GM21619 (cell line): ENCODE measurements around the gene SIRPG.
"Not testable (repeated sequence)": the region's sequence is repeated elsewhere in the genome, so short reads cannot be mapped to it uniquely, and the experiment has no call there.

Source experiments
- ATAC-seq: cut with Tn5 transposase; IDR thresholded peaks from one replicate; pipeline ENCODE4 v1.9.1; 2021; ENCODE audit not compliant: unreplicated experiment

Gene SIRPG

GRCh38 chr20:1672728-1673127, 15.1 kb upstream of the SIRPG start:
- no peak for ATAC-seq

- no peak for ATAC-seq
Measured at GRCh38 chr20:1671891-1672669, 14.5 kb upstream of the SIRPG start.

- ATAC-seq: no peak
Measured at GRCh38 chr20:1669304-1669703, 11.7 kb upstream of the SIRPG start.

- ATAC-seq: no peak
Measured at GRCh38 chr20:1667502-1668085, 10.0 kb upstream of the SIRPG start.

- no peak for ATAC-seq
Measured at GRCh38 chr20:1666802-1667201, 9.2 kb upstream of the SIRPG start.

- no peak for ATAC-seq
Measured at GRCh38 chr20:1665345-1665744, 7.8 kb upstream of the SIRPG start.

GRCh38 chr20:1664911-1665310, 7.3 kb upstream of the SIRPG start:
- no peak for ATAC-seq

GRCh38 chr20:1663917-1664316, 6.3 kb upstream of the SIRPG start:
- ATAC-seq: no peak

GRCh38 chr20:1661542-1662299, 4.1 kb upstream of the SIRPG start:
- no peak for ATAC-seq

GRCh38 chr20:1660246-1660645, 2.7 kb upstream of the SIRPG start:
- no peak for ATAC-seq

GRCh38 chr20:1656844-1657243, 735 bp downstream of the SIRPG start:
- no peak for ATAC-seq

- ATAC-seq: no peak
Measured at GRCh38 chr20:1654996-1655395, 2.6 kb downstream of the SIRPG start.

- no peak for ATAC-seq
Measured at GRCh38 chr20:1652960-1653359, 4.6 kb downstream of the SIRPG start.

- no peak for ATAC-seq
Measured at GRCh38 chr20:1652104-1652503, 5.5 kb downstream of the SIRPG start.

- ATAC-seq: no peak
Measured at GRCh38 chr20:1651268-1652058, 6.1 kb downstream of the SIRPG start.

GRCh38 chr20:1648101-1648500, 9.5 kb downstream of the SIRPG start:
- no peak for ATAC-seq

- no peak for ATAC-seq
Measured at GRCh38 chr20:1646975-1647431, 10.6 kb downstream of the SIRPG start.

- no peak for ATAC-seq
Measured at GRCh38 chr20:1644101-1644962, 13.2 kb downstream of the SIRPG start.

GRCh38 chr20:1638643-1639042, 18.9 kb downstream of the SIRPG start:
- not testable (repeated sequence) for ATAC-seq

- ATAC-seq: no peak
Measured at GRCh38 chr20:1637755-1638154, 19.8 kb downstream of the SIRPG start.
